GM12892 (cell line): Measurements from ENCODE around the gene ZNF214.

Experiments
- POLR2A ChIP-seq: IDR thresholded peaks from 2 replicates; pipeline ENCODE4 v1.6.1; 2011; ENCODE audit warnings: low read depth, low read length, control low read depth
- POLR2AphosphoS5 ChIP-seq: IDR thresholded peaks from 2 replicates; pipeline ENCODE4 v1.6.1; 2011; ENCODE audit warnings: low read depth, low read length, control low read depth
- TAF1 ChIP-seq: IDR thresholded peaks from 2 replicates; pipeline ENCODE4 v1.6.1; 2011; ENCODE audit warnings: low read depth, mild to moderate bottlenecking, control low read depth, low read length, borderline replicate concordance

DNA sequence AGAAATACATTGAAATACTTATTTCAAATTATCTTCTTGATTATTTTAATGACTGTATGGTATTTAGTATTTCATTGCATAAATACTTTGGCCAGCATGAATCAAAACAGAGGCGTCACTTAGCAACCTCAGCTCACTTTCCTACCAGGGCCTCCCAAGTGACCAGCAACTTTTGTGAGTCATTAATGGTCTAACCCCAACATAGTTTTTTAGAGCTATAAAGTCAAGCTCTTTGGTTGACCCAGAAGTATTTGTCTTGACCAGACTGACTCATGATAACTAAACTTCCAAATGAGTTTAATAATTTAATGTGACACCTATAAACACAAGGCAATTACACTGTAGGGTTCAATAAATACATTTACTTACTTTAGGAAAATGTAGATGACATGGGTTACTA lies 40.7 kb upstream of the ZNF214 start:
- TF ChIP-seq POLR2A (no peak), TAF1 (no peak), POLR2AphosphoS5 (no peak)
